Prostate gland (tissue), 2 donors: ENCODE data around the gene CELF2.

Experiments used
- CTCF ChIP-seq, 4 experiments: fragments of 200-600 bp in 2 of 4; fragments of 450-650 bp in 2 of 4; sonication (generic) in 2 of 4; IDR thresholded peaks; 1 replicate in 3 of 4; 2 replicates in 1 of 4; pipeline ENCODE4 v1.5.1; 2016 to 2019; ENCODE audit warnings: antibody characterized with exemption in 4 of 4, mild to moderate bottlenecking in 2 of 4, moderate library complexity in 2 of 4
- POLR2A ChIP-seq: fragments of 450-650 bp; IDR thresholded peaks from one replicate; pipeline ENCODE4 v1.6.1; 2016; ENCODE audit warnings: antibody characterized with exemption, mild to moderate bottlenecking

GRCh38 chr10:11175823-11176243, 158.2 kb downstream of the CELF2 start:
- TF ChIP-seq CTCF (IDR thresholded peaks at IDR 0.05): no peak
- TF ChIP-seq POLR2A: no peak
